IPS DF 6.9 (cell line): ENCODE measurements around the gene FBXL3.
"Not testable (repeated sequence)": the region's sequence is repeated elsewhere in the genome, so short reads cannot be mapped to it uniquely, and the experiment has no call there.

Experiments
- DNase-seq: peaks from one replicate; pipeline ENCODE4 v3.0.0-alpha.2; 2013; ENCODE audit warnings: low read depth, low spot score
- H3K27ac ChIP-seq: one replicate; pipeline ENCODE4 v1.5.1; 2013; ENCODE audit warnings: low read length, control low read depth
- H3K27me3 ChIP-seq: 2 replicates; pipeline ENCODE4 v1.6.1; 2013; ENCODE audit warnings: mild to moderate bottlenecking, low read length; ENCODE audit not compliant: control insufficient read depth, insufficient read depth
- H3K36me3 ChIP-seq: 2 replicates; pipeline ENCODE4 v1.6.1; 2013; ENCODE audit warnings: low read length; ENCODE audit not compliant: control insufficient read depth, insufficient read depth
- H3K4me1 ChIP-seq: 2 replicates; pipeline ENCODE4 v1.6.1; 2013; ENCODE audit warnings: low read length; ENCODE audit not compliant: control insufficient read depth, insufficient read depth
- H3K4me3 ChIP-seq: 2 replicates; pipeline ENCODE4 v1.5.1; 2013; ENCODE audit warnings: mild to moderate bottlenecking, low read length
- H3K9me3 ChIP-seq: 2 replicates; pipeline ENCODE4 v1.6.1; 2013; ENCODE audit warnings: low read length, inconsistent platforms; ENCODE audit not compliant: control insufficient read depth, insufficient read depth
- WGBS: extraction: QIAGEN DNeasy Blood & Tissue Kit; methylation state at CpG from one replicate; pipeline ENCODE4 v1.1.7; 2013; ENCODE audit warnings: mixed read lengths, missing lambda C conversion rate; ENCODE audit not compliant: insufficient read length, insufficient coverage; 5-methylcytosine and 5-hydroxymethylcytosine counted together

FBXL3 gene

DNA sequence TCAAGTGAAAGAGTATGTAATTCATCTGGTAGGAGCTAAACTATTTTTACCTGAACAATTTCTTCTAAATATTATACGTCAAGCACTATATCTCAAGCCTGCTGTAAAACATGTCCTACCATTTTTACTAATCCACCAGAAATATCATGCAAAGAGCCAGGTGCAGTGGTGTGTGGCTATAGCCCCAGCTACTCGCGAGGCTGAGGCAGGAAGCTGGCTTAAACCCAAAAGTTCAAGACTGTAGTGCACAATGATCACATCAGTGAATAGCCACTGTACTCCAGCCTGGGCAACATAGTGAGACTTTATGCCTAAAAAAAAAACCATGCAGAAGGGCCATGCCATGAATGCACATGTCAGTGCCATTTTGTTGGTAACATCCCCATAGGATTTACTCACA is 55.7 kb downstream of the FBXL3 start:
- no CpG with 5 or more reads among the region's 3 CpGs for WGBS
- no peak for DNase-seq

DNA sequence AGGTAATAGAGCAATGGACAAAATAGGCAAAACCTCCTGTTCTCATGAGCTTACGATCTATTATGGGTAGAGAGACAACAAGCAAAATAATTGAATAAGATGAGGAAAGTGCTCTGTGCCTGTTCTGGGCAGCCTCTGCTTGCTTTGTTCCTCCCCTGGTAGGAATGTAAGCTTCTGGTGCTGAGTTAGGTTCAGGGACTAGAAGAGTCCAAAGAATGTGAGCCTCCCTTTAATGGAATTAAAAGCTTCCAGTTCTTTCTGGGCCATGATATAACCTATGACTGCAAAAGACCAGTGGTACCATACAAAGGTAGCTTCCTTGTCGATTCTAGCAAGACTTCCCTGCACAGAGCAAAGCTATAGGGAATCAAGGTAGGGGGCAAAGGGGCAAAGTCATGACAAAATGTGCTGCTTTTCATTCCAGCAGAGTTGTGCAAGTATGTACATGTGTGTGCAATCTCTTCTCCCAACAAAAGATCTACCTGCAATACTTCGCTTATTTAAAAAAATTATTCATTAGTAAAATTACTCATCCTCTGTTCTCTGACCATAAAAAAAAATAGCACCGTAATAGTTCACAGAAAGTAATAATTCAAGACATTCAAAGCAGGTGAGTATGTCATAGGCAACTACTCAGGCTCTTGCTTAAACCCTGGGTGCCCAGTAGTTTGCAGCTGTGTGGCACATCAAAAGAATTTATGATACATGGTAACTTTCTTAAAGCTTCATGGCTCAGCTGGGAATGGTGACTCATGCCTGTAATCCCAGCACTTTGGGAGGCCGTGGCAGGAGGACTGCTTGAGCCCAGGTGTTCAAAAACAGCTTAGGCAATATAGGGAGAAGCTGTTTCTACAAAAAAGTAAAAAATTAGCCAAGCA is 57.2 kb downstream of the FBXL3 start:
- WGBS: no CpG with 5 or more reads among the region's 5 CpGs
- Histone ChIP-seq H3K27ac (no peak overlapping the region), H3K4me3 (no peak overlapping the region), H3K36me3 (no peaks in the 10 kb centered on the region), H3K9me3 (no peaks in the 10 kb centered on the region), H3K27me3 (no peaks in the 10 kb centered on the region), H3K4me1 (no peaks in the 10 kb centered on the region)
- no peak for DNase-seq

More for the DNA sequence above, 55.7 kb downstream of the FBXL3 start:
- Histone ChIP-seq H3K36me3 (no peaks in the 10 kb centered on the region), H3K9me3 (no peaks in the 10 kb centered on the region), H3K4me1 (no peaks in the 10 kb centered on the region), H3K4me3 (no peak overlapping the region), H3K27me3 (no peaks in the 10 kb centered on the region), H3K27ac (no peak overlapping the region)

DNA sequence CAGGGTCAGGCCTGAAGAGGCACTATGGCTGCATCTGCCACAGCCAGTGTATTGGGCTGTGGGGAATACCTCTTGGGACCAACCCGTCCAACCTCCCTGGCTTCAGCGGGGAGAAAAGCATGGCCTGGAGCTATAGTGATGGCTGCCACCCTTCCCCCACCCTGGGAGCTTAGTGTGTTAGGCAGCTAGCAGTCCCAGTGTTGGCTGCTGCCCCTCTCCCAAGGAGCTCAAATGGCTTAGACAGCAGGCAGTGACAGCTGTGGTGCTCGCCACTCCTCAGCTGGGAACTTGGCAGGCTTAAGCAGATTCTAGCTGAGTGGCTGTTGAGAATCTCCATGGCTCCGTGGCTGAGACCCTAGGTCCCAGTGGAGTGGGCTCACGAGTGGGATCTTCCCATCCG is 58.9 kb downstream of the FBXL3 start:
- no CpG with 5 or more reads among the region's 6 CpGs for WGBS
- Histone ChIP-seq H3K4me1 (no peaks in the 10 kb centered on the region), H3K36me3 (no peaks in the 10 kb centered on the region), H3K4me3 (no peak overlapping the region), H3K27ac (no peak overlapping the region), H3K9me3 (no peaks in the 10 kb centered on the region), H3K27me3 (no peaks in the 10 kb centered on the region)
- DNase-seq: no peak

DNA sequence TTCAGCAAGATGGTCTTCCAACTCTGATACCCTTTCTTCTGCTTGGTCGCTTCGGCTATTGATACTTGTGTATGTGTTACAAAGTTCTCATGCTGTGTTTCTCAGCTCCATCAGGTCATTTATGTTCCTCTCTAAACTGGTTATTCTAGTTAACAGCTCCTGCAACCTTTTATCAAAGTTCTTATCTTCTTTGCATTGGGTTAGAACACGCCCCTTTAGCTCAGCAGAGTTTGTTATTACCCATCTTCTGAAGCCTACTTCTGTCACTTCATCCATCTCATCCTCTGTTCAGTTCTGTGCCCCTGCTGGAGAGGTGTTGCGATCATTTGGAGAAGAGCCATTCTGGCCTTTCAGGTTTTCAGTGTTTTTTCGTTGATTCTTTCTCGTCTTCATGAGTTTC is 59.9 kb downstream of the FBXL3 start:
- Histone ChIP-seq H3K27ac (no peak overlapping the region), H3K36me3 (no peaks in the 10 kb centered on the region), H3K9me3 (no peaks in the 10 kb centered on the region), H3K27me3 (no peaks in the 10 kb centered on the region), H3K4me3 (no peak overlapping the region), H3K4me1 (no peaks in the 10 kb centered on the region)
- no CpG with 5 or more reads among the region's 6 CpGs for WGBS
- DNase-seq: no peak

DNA sequence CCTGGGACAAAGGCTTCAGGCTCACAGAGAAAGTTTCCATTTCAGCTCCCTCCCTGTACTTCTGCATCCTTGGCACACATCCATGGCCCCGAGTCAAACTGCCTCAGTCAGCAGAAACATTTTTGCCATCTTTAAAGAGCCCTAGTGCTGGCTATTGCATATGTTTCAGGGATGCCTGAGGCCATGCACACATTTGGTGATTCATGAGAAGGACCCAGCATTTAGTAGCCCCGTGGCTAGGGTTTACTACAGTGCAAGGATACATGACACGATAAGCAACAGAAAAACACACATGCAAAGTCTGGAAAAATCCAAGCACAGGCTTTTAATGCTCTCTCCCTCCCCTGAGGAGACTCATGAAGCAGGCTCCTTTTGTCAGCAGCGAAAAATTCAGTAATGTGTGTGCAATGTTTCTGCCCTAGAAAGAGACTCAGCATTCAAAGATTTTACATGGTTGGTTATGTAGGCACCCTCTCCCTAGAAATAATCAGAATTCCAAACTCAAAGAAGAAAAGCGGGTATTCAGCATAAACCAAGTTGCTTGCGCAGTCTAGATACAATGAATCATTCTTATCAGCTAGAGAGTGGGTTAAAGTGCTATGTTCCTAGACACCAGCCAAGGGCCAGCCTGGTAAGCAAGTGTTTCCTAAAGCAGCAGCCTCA is 61.1 kb downstream of the FBXL3 start:
- Histone ChIP-seq H3K36me3 (no peaks in the 10 kb centered on the region), H3K4me1 (no peaks in the 10 kb centered on the region), H3K27ac (no peak overlapping the region), H3K9me3 (no peaks in the 10 kb centered on the region), H3K4me3 (no peak overlapping the region), H3K27me3 (no peaks in the 10 kb centered on the region)
- WGBS: no CpG with 5 or more reads among the region's 6 CpGs
- DNase-seq: no peak

DNA sequence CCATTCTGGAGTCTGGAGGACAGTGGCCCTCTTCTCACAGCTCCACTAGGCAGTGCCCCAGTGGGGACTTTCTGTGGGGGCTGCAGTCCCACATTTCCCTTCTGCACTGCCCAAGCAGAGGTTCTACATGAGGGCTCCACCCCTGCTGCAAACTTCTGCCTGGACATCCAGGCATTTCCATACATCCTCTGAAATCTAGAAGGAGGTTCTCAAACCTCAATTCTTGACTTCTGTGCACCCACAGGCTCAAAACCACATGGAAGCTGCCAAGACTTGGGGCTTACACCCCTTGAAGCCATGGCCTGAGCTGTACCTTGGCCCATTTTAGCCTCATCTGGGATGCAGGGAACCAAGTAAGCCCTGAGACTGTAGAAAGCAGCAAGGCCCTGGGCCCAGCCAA is 67.2 kb downstream of the FBXL3 start:
- not testable (repeated sequence) for H3K4me1 ChIP-seq, DNase-seq, H3K27me3 ChIP-seq, H3K9me3 ChIP-seq, H3K4me3 ChIP-seq, H3K36me3 ChIP-seq, H3K27ac ChIP-seq

DNA sequence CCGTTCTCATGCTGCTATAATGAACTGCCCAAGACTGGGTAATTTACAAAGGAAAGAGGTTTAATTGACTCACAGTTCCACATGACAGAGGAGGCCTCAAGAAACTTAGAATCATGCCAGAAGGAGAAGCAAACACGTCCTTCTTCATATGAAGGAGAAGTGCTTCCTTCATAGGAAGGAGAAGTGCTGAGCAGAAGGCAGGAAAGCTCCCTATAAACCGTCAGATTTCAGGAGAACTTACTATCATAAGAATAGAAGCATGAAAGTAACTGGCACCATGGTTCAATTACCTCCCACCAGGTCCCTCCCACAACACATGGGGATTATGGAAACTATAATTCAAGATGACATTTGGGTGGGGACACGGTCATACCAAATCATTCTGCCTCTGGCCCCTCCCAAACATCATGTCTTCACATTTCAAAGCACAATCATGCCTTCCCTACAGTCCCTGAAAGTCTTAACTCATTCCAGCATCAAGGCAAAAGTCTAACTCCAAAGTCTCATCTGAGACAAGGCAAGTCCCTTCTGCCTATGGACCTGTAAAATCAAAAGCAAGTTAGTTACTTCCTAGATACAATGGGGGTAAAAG is 68.0 kb downstream of the FBXL3 start:
- Histone ChIP-seq H3K27me3 (no peaks in the 10 kb centered on the region), H3K36me3 (no peaks in the 10 kb centered on the region), H3K27ac (no peak overlapping the region)

DNA sequence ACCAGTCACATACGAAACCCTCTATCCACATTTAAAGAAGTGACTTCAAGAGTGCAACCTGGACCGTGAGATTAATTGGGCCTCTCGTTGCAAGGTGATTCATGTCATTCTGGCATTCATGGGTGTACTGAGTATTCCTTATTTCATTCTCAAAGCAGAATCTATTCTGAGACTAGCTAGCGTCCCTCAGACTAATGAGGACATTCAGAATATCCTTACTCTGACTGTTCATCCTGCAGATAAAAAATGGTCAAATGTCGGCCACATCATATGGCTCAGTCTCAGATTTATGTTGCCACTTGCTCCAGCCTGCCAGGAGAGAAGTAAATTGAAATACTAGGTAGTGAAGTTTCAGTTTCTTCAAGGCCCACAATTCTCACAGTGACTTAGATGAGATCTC is 71.3 kb downstream of the FBXL3 start:
- Histone ChIP-seq H3K27me3 (no peaks in the 10 kb centered on the region), H3K9me3 (peaks cover 2% of the 10 kb centered on the region; the same call in 1 of the 2 replicates), H3K4me3 (no peak overlapping the region), H3K36me3 (no peaks in the 10 kb centered on the region), H3K27ac (no peak overlapping the region), H3K4me1 (no peaks in the 10 kb centered on the region)
- DNase-seq: no peak
- no CpG with 5 or more reads among the region's 5 CpGs for WGBS

More for the DNA sequence above, 68.0 kb downstream of the FBXL3 start:
- Histone ChIP-seq H3K4me1 (no peaks in the 10 kb centered on the region), H3K9me3 (peaks cover 2% of the 10 kb centered on the region; the same call in 1 of the 2 replicates), H3K4me3 (no peak overlapping the region)
- WGBS: no CpG with 5 or more reads among the region's 4 CpGs
- DNase-seq: no peak
